Neural progenitor cell (in vitro differentiated cells): ENCODE results near the gene PHKG2. TPM values are rescaled to one million over a fixed set of nuclear protein-coding genes. Genes with fewer than 3 reads are reported as not detected.

Experiments
- DNase-seq: peaks from one replicate; pipeline ENCODE4 v3.0.0-alpha.2; 2016; ENCODE audit warnings: low spot score
- H2AFZ ChIP-seq: fragments of 200-600 bp; sonication (generic); replicated peaks from 2 replicates; pipeline ENCODE4 v1.6.1; 2016; ENCODE audit warnings: antibody characterized with exemption
- H3F3A ChIP-seq: fragments of 200-600 bp; sonication (generic); 2 replicates; pipeline ENCODE4 v1.6.1; 2016; ENCODE audit warnings: antibody characterized with exemption, low read depth
- H3K27ac ChIP-seq: fragments of 200-600 bp; sonication (generic); 2 replicates; pipeline ENCODE4 v1.5.1; 2016; ENCODE audit warnings: mild to moderate bottlenecking
- H3K27me3 ChIP-seq: fragments of 200-600 bp; sonication (generic); 2 replicates; pipeline ENCODE4 v1.6.1; 2016; ENCODE audit warnings: mild to moderate bottlenecking, moderate library complexity
- H3K36me3 ChIP-seq: fragments of 200-600 bp; sonication (generic); 2 replicates; pipeline ENCODE4 v1.5.1; 2016
- H3K4me1 ChIP-seq: fragments of 200-600 bp; sonication (generic); 2 replicates; pipeline ENCODE4 v1.6.1; 2016; ENCODE audit warnings: mixed run types
- H3K4me2 ChIP-seq: fragments of 200-600 bp; sonication (generic); 2 replicates; pipeline ENCODE4 v1.6.1; 2016
- H3K4me3 ChIP-seq: fragments of 200-600 bp; sonication (generic); 2 replicates; pipeline ENCODE4 v1.5.1; 2016
- H3K79me2 ChIP-seq: fragments of 200-600 bp; sonication (generic); 2 replicates; pipeline ENCODE4 v1.6.1; 2016; ENCODE audit warnings: low read depth
- H3K9ac ChIP-seq: fragments of 200-600 bp; sonication (generic); 2 replicates; pipeline ENCODE4 v1.6.1; 2016
- H3K9me3 ChIP-seq: fragments of 200-600 bp; sonication (generic); 2 replicates; pipeline ENCODE4 v1.5.1; 2016; ENCODE audit warnings: low read depth
- H4K20me1 ChIP-seq: fragments of 200-600 bp; sonication (generic); 2 replicates; pipeline ENCODE4 v1.6.1; 2016; ENCODE audit warnings: low read depth
- H3K27ac Mint-ChIP-seq: 3 replicates; pipeline ENCODE4 v1.8.0; 2021; ENCODE audit warnings: mixed read lengths
- H3K27me3 Mint-ChIP-seq: 2 replicates; pipeline ENCODE4 v1.8.0; 2022; ENCODE audit warnings: low read depth, mild to moderate bottlenecking, inconsistent platforms, moderate library complexity, mixed read lengths; ENCODE audit not compliant: insufficient read depth
- H3K36me3 Mint-ChIP-seq: 3 replicates; pipeline ENCODE4 v1.8.0; 2021; ENCODE audit warnings: mixed read lengths
- H3K4me1 Mint-ChIP-seq: 3 replicates; pipeline ENCODE4 v1.8.0; 2021; ENCODE audit warnings: mixed read lengths
- H3K4me3 Mint-ChIP-seq: 3 replicates; pipeline ENCODE4 v1.8.0; 2021; ENCODE audit warnings: mild to moderate bottlenecking, moderate library complexity, mixed read lengths
- H3K9me3 Mint-ChIP-seq: 3 replicates; pipeline ENCODE4 v1.8.0; 2020; ENCODE audit warnings: mixed read lengths
- EZH2 ChIP-seq: fragments of 200-600 bp; sonication (generic); IDR thresholded peaks from 2 replicates; pipeline ENCODE4 v1.6.1; 2017; ENCODE audit warnings: antibody characterized with exemption, mild to moderate bottlenecking, moderate library complexity
- EZH2phosphoT487 ChIP-seq: fragments of 200-600 bp; sonication (generic); IDR thresholded peaks from 2 replicates; pipeline ENCODE4 v1.6.1; 2017; ENCODE audit warnings: antibody characterized with exemption
- total RNA-seq: library from RNA; depleted of rRNA; stranded (reverse); fragments of >200 nt; gene quantifications from 2 replicates; pipeline ENCODE4 v1.2.3, GENCODE V29; 2015; ENCODE audit warnings: low replicate concordance
- TF ChIP-seq, protein P1 (sequence below): fragments of 200-600 bp; sonication (generic); IDR thresholded peaks from 2 replicates; pipeline ENCODE4 v1.5.1; 2017; ENCODE audit warnings: antibody characterized with exemption, mild to moderate bottlenecking

The PHKG2 gene
- total RNA-seq, 1 donor from 2014 or later = 20.2 TPM

DNA sequence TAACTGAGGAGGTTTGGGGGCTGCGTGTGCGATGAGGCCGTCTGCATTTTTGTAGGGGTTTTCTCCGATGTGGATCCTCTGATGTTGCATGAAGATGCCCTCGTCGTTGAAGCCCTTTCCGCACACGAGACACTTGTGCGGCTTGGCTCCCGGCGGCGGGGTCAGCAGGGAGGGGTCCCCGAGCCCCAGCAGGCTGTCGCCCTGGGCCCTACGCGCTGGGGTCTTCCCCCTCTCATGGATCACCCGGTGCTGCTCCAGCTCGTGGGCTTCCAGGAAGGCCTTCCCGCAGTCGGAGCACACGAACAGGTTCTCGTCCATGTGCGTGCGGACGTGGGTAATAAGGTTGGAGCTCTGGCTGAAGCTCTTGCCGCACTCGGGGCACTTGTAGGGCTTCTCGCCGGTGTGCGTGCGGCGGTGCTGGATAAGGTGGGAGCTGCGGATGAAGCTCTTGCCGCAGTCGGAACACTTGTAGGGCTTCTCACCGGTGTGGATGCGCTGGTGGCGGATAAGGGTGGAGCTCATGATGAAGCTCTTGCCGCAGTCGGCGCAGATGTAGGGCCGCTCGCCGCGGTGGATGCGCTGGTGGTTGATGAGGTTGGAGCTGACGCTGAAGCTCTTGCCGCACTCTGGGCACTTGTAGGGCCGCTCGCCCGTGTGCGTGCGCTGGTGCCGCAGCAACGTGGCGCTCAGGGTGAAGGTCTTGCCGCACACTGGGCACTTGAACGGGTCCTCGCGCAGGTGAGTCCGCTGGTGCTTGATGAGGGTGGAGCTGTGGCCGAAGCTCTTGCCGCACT is 34.5 kb downstream of the PHKG2 start:
- Histone ChIP-seq H3K79me2 (peaks cover 29% of the 10 kb centered on the region), H3F3A (peaks cover 29% of the 10 kb centered on the region), H3K4me3 (no peak overlapping the region), H3K36me3 (no peaks in the 10 kb centered on the region), H3K4me2 (no peak overlapping the region), H3K9ac (no peak overlapping the region), H2AFZ (no peak overlapping the region), H3K4me1 (peaks cover 12% of the 10 kb centered on the region), H3K27ac (no peak overlapping the region), H3K27me3 (no peaks in the 10 kb centered on the region), H3K9me3 (no peaks in the 10 kb centered on the region), H4K20me1 (peaks cover 46% of the 10 kb centered on the region)
- Mint-ChIP-seq H3K9me3 (no peaks in the 10 kb centered on the region), H3K4me1 (peaks cover 19% of the 10 kb centered on the region), H3K36me3 (peaks cover 8% of the 10 kb centered on the region), H3K4me3 (no peak overlapping the region), H3K27me3 (peaks cover 10% of the 10 kb centered on the region), H3K27ac (no peak overlapping the region)
- TF ChIP-seq EZH2phosphoT487 (no peak), EZH2 (no peak)
- TF ChIP-seq, protein P1, sequence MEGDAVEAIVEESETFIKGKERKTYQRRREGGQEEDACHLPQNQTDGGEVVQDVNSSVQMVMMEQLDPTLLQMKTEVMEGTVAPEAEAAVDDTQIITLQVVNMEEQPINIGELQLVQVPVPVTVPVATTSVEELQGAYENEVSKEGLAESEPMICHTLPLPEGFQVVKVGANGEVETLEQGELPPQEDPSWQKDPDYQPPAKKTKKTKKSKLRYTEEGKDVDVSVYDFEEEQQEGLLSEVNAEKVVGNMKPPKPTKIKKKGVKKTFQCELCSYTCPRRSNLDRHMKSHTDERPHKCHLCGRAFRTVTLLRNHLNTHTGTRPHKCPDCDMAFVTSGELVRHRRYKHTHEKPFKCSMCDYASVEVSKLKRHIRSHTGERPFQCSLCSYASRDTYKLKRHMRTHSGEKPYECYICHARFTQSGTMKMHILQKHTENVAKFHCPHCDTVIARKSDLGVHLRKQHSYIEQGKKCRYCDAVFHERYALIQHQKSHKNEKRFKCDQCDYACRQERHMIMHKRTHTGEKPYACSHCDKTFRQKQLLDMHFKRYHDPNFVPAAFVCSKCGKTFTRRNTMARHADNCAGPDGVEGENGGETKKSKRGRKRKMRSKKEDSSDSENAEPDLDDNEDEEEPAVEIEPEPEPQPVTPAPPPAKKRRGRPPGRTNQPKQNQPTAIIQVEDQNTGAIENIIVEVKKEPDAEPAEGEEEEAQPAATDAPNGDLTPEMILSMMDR = no peak
- no peak for DNase-seq

DNA sequence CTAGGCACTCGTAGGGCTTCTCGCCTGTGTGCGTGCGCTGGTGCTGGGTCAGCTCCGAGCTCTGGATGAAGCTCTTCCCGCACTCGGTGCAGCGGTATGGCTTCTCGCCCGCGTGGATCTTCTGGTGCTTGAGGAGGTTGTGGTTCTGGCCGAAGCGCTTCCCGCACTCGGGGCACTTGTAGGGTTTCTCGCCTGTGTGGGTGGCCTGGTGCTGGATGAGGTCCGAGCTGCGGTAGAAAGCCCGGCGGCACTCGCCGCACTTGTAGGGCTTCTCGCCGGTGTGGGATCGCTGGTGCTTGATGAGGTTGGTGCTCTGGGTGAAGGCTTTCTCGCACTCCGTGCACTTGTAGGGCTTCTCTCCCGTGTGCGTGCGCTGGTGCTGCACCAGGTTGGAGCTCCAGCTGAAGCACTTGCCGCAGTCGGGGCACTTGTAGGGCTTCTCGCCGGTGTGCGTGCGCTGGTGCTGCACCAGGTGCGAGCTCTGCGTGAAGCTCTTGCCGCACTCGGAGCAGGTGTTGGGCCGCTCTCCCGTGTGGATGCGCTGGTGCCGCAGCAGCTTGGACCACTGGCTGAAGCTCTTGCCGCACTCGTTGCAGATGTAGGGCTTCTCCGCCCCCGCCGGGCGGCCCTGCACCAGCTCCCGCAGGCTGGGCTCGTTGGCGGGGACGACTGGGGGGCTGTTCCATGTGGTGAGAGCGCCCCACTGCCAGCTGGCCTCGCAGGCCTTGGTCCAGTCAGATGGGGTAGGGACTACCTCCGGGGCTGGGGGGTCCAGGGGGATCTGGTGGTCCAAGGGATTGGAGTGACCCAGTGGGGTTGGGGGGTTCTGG is 35.3 kb downstream of the PHKG2 start:
- no peak overlapping the region for H3K27ac ChIP-seq
- no peaks in the 10 kb centered on the region for H3K9me3 Mint-ChIP-seq
- no peak overlapping the region for H3K4me3 Mint-ChIP-seq
- no peak overlapping the region for H3K9ac ChIP-seq
- no peak for DNase-seq
- H3F3A ChIP-seq = peaks cover 28% of the 10 kb centered on the region
- no peaks in the 10 kb centered on the region for H3K27me3 ChIP-seq
- TF ChIP-seq, protein P1 = no peak
- TF ChIP-seq EZH2phosphoT487 (no peak), EZH2 (no peak)
- H3K9me3 ChIP-seq = no peaks in the 10 kb centered on the region
- H3K36me3 ChIP-seq = no peaks in the 10 kb centered on the region
- H3K27me3 Mint-ChIP-seq = peaks cover 13% of the 10 kb centered on the region
- no peak overlapping the region for H3K4me2 ChIP-seq
- H3K4me1 Mint-ChIP-seq = peaks cover 21% of the 10 kb centered on the region
- no peak overlapping the region for H2AFZ ChIP-seq
- peaks cover 38% of the 10 kb centered on the region for H4K20me1 ChIP-seq
- peaks cover 13% of the 10 kb centered on the region for H3K4me1 ChIP-seq
- no peak overlapping the region for H3K27ac Mint-ChIP-seq
- no peak overlapping the region for H3K4me3 ChIP-seq
- H3K36me3 Mint-ChIP-seq = peaks cover 8% of the 10 kb centered on the region
- H3K79me2 ChIP-seq = peaks cover 29% of the 10 kb centered on the region

DNA sequence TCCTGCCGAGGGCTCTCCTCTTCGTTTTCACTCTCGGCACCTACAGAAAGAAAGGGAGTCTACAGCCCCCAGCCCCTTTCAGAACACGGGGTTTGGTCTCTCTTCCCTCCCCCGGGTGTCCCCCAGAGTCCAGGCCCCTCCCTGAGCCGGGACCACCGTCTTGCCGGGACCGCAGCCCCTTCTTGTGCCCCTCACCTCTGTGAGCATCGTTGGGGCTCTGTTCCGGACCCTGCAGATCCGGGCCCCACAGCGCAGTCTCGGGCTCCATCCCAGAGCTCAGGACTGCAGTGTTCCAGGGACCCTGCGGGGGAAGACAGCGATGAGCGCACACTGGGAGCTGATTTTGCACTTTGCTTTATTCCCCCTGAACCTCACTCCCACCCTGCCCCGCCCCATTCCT is 36.0 kb downstream of the PHKG2 start:
- TF ChIP-seq EZH2 = no peak
- TF ChIP-seq, protein P1 = no peak
- no peak for TF ChIP-seq EZH2phosphoT487
- peak overlapping the region; percentile 90 for H3K4me3 Mint-ChIP-seq
- H3K36me3 ChIP-seq = no peaks in the 10 kb centered on the region
- peaks cover 29% of the 10 kb centered on the region for H3K79me2 ChIP-seq
- H3K4me1 Mint-ChIP-seq = peaks cover 14% of the 10 kb centered on the region
- DNase-seq = no peak
- no peak overlapping the region for H3K4me2 ChIP-seq
- H3K36me3 Mint-ChIP-seq = peaks cover 8% of the 10 kb centered on the region
- no peak overlapping the region for H3K4me3 ChIP-seq
- H3K9me3 Mint-ChIP-seq = no peaks in the 10 kb centered on the region
- H3K27me3 Mint-ChIP-seq = peaks cover 10% of the 10 kb centered on the region
- peaks cover 21% of the 10 kb centered on the region for H3F3A ChIP-seq
- H3K27ac Mint-ChIP-seq = no peak overlapping the region
- no peak overlapping the region for H3K27ac ChIP-seq
- H2AFZ ChIP-seq = no peak overlapping the region
- H3K9ac ChIP-seq = no peak overlapping the region
- H3K9me3 ChIP-seq = no peaks in the 10 kb centered on the region
- H3K27me3 ChIP-seq = no peaks in the 10 kb centered on the region
- H4K20me1 ChIP-seq = peaks cover 30% of the 10 kb centered on the region
- H3K4me1 ChIP-seq = peaks cover 6% of the 10 kb centered on the region
